GM18868 (cell line): ENCODE results near the gene C22orf23.
"Not testable (repeated sequence)": the region's sequence is repeated elsewhere in the genome, so short reads cannot be mapped to it uniquely, and the experiment has no call there.

Experiments
- ATAC-seq: cut with Tn5 transposase; IDR thresholded peaks from one replicate; pipeline ENCODE4 v1.9.1; 2021; ENCODE audit warnings: mild to moderate bottlenecking, moderate library complexity; ENCODE audit not compliant: unreplicated experiment

The C22orf23 gene

DNA sequence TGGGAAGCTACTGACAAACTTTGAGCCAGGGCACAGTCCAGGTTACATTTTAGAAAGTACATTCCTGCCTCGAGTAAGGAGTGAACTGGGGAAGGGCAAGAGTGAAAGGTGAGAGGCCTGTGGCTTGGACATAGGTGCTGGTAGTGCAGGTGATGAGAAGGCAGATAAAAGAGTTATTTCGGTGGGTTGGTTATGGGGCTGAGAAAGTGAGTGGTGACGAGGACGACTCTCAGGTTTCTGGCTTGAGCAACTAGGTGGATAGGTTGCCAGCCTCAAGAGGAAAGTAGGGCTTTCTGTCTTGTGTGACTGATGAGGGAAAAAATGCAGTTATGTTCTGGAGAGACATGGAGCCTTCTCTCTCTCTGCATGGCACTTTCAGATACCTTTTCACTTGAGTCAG lies 3.8 kb upstream of the C22orf23 start:
- no peak for ATAC-seq

DNA sequence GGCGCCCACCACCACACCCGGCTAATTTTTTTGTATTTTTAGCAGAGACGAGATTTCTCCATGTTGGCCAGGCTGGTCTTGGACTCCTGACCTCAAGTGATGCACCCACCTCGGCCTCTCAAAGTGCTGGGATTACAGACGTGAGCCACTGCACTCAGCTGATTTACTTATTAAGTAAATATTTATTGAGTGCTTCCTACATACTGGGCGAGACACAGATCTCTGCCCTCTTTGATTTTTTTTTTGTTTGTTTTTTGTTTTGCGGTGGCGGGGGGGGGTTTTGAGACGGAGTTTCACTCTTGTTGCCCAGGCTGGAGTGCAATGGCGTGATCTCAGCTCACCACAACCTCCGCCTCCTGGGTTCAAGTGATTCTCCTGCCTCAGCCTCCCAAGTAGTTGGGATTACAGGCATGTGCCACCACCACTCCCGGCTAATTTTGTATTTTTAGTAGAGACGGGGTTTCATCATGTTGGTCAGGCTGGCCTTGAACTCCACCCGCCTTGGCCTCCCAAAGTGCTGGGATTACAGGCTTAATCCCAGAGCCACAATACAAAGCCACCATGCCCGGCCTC lies 2.5 kb upstream of the C22orf23 start:
- ATAC-seq: not testable (repeated sequence)

DNA sequence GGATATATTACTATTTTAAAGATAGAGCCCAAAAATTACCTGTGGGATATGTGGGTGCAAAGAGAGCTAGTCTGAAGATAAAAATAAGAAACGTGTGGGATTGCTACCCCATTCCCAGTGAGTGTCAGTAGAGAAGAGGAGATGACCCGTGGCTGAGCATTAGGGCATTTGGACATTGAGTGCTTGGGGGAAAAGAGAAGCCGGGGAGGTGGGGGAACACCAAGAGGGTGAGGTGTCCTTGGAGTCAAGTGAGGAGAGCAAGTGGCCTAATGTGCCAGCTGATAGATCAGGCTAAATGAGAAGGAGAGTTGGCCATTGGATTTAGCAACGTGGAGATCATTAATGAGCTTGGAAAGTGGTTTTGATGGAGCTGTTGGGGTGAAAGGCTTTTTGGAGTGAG lies 1.3 kb upstream of the C22orf23 start:
- ATAC-seq: no peak

GRCh38 chr22:37953062-37953436 lies 352 bp downstream of the C22orf23 start:
- no peak for ATAC-seq

GRCh38 chr22:37952629-37953028 lies 772 bp downstream of the C22orf23 start:
- ATAC-seq: not testable (repeated sequence)

DNA sequence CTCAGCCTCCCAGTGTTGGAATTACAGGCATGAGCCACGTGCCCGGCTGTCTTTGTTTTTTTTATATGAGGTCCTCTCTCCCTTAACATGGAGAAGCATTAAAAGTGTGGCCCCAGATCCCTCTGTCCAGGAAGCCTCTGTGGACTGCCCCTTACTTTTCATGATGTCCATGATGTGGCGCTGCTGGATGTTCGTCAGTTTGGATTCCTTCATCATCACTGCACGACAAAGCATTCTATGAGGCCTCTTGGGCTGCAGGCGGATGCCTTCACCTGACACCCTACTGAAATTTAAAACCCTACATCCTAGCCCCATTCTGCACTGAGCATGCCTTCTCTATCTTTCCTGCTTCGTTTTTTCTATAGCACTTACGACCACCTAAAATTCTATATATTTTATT lies 2.1 kb downstream of the C22orf23 start:
- no peak for ATAC-seq

GRCh38 chr22:37947142-37947795 lies 6.1 kb downstream of the C22orf23 start:
- ATAC-seq: not testable (repeated sequence)

GRCh38 chr22:37944423-37944822 lies 9.0 kb downstream of the C22orf23 start:
- ATAC-seq: not testable (repeated sequence)

- ATAC-seq: no peak
These were observed 9.6 kb downstream of the C22orf23 start for GRCh38 chr22:37943825-37944198.

GRCh38 chr22:37943136-37943824 lies 10.1 kb downstream of the C22orf23 start:
- no peak for ATAC-seq

- ATAC-seq: no peak
These were observed 11.3 kb downstream of the C22orf23 start for GRCh38 chr22:37942133-37942532.

- no peak for ATAC-seq
These were observed 12.6 kb downstream of the C22orf23 start for GRCh38 chr22:37940698-37941376.

- peak; percentile 86 for ATAC-seq
These were observed 19.6 kb downstream of the C22orf23 start for GRCh38 chr22:37933711-37934376.

DNA sequence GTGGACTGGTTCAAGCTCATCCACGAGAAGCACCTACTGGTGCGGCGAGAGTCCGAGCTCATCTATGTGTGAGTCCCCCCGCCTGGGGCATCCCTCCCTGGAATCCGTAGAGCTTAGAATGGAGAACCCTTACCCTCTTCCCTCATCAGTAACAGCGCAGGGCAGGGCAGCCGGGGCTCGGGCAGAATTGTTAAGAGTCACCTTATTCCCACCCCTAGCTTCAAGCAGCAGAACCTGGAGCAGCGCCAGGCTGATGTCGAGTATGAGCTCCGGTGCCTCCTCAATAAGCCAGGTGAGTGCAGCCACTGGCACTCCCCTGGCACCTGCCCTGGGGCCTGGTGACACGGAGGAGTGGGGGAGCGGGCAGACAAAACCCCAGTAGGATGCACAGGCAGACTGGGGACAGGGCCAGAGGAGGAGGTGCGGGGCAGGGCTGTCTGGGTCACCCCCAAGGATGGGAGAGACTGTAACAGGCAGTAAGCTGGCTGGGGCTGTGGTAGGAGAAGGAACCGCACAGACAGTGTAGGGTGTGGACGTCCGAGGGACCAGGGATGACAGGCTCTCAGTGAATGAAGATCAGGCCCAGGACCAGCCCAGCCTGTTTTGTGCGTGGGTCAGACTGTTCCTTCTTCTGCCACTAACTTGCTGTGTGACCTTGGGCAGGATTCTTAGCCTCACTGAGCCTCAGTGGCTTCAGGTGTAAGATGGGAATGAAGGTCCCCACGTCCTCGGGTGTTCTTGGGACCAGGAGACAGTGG lies 20.4 kb downstream of the C22orf23 start:
- no peak for ATAC-seq

DNA sequence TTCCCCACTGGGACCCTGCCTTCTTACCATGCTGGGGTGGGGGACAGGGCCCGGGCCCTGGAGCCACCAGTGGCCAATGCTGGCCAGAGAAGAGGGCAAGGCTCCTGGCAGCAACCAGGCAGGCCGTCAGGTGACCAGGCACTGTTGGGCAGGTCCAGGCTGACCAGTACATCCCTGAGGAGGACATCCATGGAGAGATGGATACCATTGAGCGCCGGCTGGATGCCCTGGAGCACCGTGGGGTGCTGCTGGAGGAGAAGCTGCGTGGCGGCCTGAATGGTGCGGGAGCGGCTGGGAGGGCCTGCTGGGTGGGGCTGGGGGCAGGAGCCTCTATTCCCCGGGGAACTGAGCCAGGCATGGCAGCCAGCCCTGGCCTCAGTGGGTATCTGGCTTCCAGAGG lies 21.0 kb downstream of the C22orf23 start:
- no peak for ATAC-seq

- ATAC-seq: no peak
These were observed 21.5 kb downstream of the C22orf23 start for GRCh38 chr22:37931893-37932389.

- ATAC-seq: no peak
These were observed 22.4 kb downstream of the C22orf23 start for GRCh38 chr22:37930952-37931440.

GRCh38 chr22:37930270-37930951 lies 23.0 kb downstream of the C22orf23 start:
- no peak for ATAC-seq

- ATAC-seq: no peak
These were observed 24.0 kb downstream of the C22orf23 start for GRCh38 chr22:37929390-37929789.

DNA sequence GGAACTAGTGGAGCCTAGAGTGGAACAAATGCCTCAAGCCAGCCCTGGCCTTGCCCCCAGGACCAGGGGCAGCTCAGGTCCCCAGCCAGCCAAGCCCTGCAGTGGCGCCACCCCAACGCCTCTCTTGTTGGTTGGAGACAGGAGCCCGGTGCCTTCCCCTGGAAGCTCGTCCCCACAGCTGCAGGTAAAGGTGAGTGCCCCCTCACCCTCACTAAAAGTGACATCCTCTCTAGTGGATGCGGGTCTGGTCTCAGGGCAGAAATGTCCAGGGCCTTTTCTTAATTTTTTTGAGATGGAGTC lies 25.8 kb downstream of the C22orf23 start:
- ATAC-seq: no peak
